Vagina (tissue), 2 donors: Measurements from ENCODE around the gene DAB2.

Source experiments
- CTCF ChIP-seq, 3 experiments: fragments of 450-650 bp in 2 of 3; fragments of 200-600 bp in 1 of 3; sonication (generic) in 1 of 3; IDR thresholded peaks; one replicate each; pipeline ENCODE4 v1.5.1; 2017 to 2019; ENCODE audit warnings: antibody characterized with exemption in 3 of 3, mild to moderate bottlenecking in 2 of 3, moderate library complexity in 2 of 3
- POLR2A ChIP-seq, 2 donors: fragments of 450-650 bp; IDR thresholded peaks; one replicate each; pipeline ENCODE4 v1.6.1; 2017; ENCODE audit warnings: antibody characterized with exemption in 2 of 2, mild to moderate bottlenecking in 2 of 2, moderate library complexity in 2 of 2
- POLR2AphosphoS5 ChIP-seq, 2 donors: sonication (generic); formaldehyde crosslinking; IDR thresholded peaks; one replicate each; pipeline ENCODE4 v1.9.0; 2017; ENCODE audit warnings: antibody characterized with exemption in 2 of 2, mild to moderate bottlenecking in 2 of 2, low read depth in 1 of 2; ENCODE audit not compliant: insufficient read depth in 1 of 2

GRCh38 chr5:39328731-39329130, 96.0 kb downstream of the DAB2 start:
- TF ChIP-seq CTCF (IDR thresholded peaks at IDR 0.05) = no peak
- TF ChIP-seq POLR2A (IDR thresholded peaks at IDR 0.05) = no peak
- TF ChIP-seq POLR2AphosphoS5 (IDR thresholded peaks at IDR 0.05; ENCODE audit: insufficient read depth in 1 of 2, low read depth in 1 of 2) = no peak
